Calu3 (cell line): ENCODE results near the gene TDRD7. TPM values are rescaled to one million over a fixed set of nuclear protein-coding genes. Genes with fewer than 3 reads are reported as not detected.

Source experiments
- BruUV-seq: library from RNA; stranded (reverse); fragments of 400-500 nt; replicated peaks from 2 replicates; lab custom pipeline; 2021; lab: Mats Ljungman, UMichigan
- CTCF ChIA-PET: fragments of 300-600 bp; sonication (Branson Sonifier 250); formaldehyde crosslinking; loops from one replicate; lab custom pipeline; 2022; ENCODE audit warnings: antibody characterized with exemption; lab: Charles Lee
- DNase-seq: peaks from one replicate; pipeline ENCODE4 v3.0.0; 2022
- H3K27ac Mint-ChIP-seq: one replicate; pipeline ENCODE4 v1.8.0; 2022; ENCODE audit warnings: mixed read lengths; ENCODE audit not compliant: unreplicated experiment
- H3K27me3 Mint-ChIP-seq: one replicate; pipeline ENCODE4 v1.8.0; 2022; ENCODE audit warnings: mixed read lengths; ENCODE audit not compliant: unreplicated experiment
- H3K36me3 Mint-ChIP-seq: one replicate; pipeline ENCODE4 v1.8.0; 2022; ENCODE audit warnings: mild to moderate bottlenecking, moderate library complexity, mixed read lengths; ENCODE audit not compliant: insufficient read depth, unreplicated experiment
- H3K4me1 Mint-ChIP-seq: one replicate; pipeline ENCODE4 v1.8.0; 2022; ENCODE audit warnings: mild to moderate bottlenecking, low read depth, mixed read lengths; ENCODE audit not compliant: unreplicated experiment
- H3K4me3 Mint-ChIP-seq: one replicate; pipeline ENCODE4 v1.8.0; 2022; ENCODE audit warnings: mild to moderate bottlenecking, low read depth, moderate library complexity, mixed read lengths; ENCODE audit not compliant: unreplicated experiment
- H3K9me3 Mint-ChIP-seq: one replicate; pipeline ENCODE4 v1.8.0; 2022; ENCODE audit warnings: low read depth, mixed read lengths; ENCODE audit not compliant: unreplicated experiment
- CTCF ChIP-seq: fragments of 200-600 bp; IDR thresholded peaks from one replicate; pipeline ENCODE4 v1.8.0; 2022; ENCODE audit warnings: antibody characterized with exemption; ENCODE audit not compliant: unreplicated experiment
- intact Hi-C: fragments of 100-400 bp; cut with micrococcal nuclease; formaldehyde crosslinking; loops from one replicate; pipeline ENCODE4 v1.10.0; 2022; ENCODE audit not compliant: unreplicated experiment
- total RNA-seq: library from RNA; stranded (reverse); gene quantifications from 2 replicates; pipeline ENCODE4 v1.2.3, GENCODE V29; 2022

Gene TDRD7
- total RNA-seq, 1 experiment from 2014 or later, result 15.5 TPM

- intact Hi-C loops, result no loop called here
- no peaks in the 10 kb centered on the region for H3K27me3 Mint-ChIP-seq
- peaks cover 10% of the 10 kb centered on the region for H3K36me3 Mint-ChIP-seq
- CTCF ChIA-PET, result no interaction called here
- no peaks in the 10 kb centered on the region for H3K9me3 Mint-ChIP-seq
- no peak for TF ChIP-seq CTCF
- DNase-seq, result no peak
- BruUV-seq, result no TSS peak
- H3K4me1 Mint-ChIP-seq, result peaks cover 14% of the 10 kb centered on the region
- no peak overlapping the region for H3K27ac Mint-ChIP-seq
- H3K4me3 Mint-ChIP-seq, result no peak overlapping the region
Measured at GRCh38 chr9:97505845-97506244, 93.9 kb downstream of the TDRD7 start.

GRCh38 chr9:97506306-97506705 lies 94.4 kb downstream of the TDRD7 start:
- DNase-seq, result no peak
- CTCF ChIA-PET, result interaction anchor here (0.5 kb wide), 1 partner anchor 449 kb away, joined by 3 read pairs; no protein-coding TSS in a partner anchor
- intact Hi-C loops, result no loop called here
- no peaks in the 10 kb centered on the region for H3K27me3 Mint-ChIP-seq
- H3K36me3 Mint-ChIP-seq, result peaks cover 10% of the 10 kb centered on the region
- no peak overlapping the region for H3K4me3 Mint-ChIP-seq
- H3K27ac Mint-ChIP-seq, result no peak overlapping the region
- no peak for TF ChIP-seq CTCF
- no peaks in the 10 kb centered on the region for H3K9me3 Mint-ChIP-seq
- H3K4me1 Mint-ChIP-seq, result peaks cover 19% of the 10 kb centered on the region
- BruUV-seq, result no TSS peak

GRCh38 chr9:97506787-97507186 lies 94.9 kb downstream of the TDRD7 start:
- peaks cover 24% of the 10 kb centered on the region for H3K4me1 Mint-ChIP-seq
- H3K36me3 Mint-ChIP-seq, result peaks cover 10% of the 10 kb centered on the region
- no peaks in the 10 kb centered on the region for H3K9me3 Mint-ChIP-seq
- BruUV-seq, result no TSS peak
- no peak overlapping the region for H3K27ac Mint-ChIP-seq
- intact Hi-C loops, result no loop called here
- no peak for TF ChIP-seq CTCF
- DNase-seq, result no peak
- H3K27me3 Mint-ChIP-seq, result no peaks in the 10 kb centered on the region
- no peak overlapping the region for H3K4me3 Mint-ChIP-seq
- CTCF ChIA-PET, result interaction anchor here (0.5 kb wide), 1 partner anchor 449 kb away, joined by 3 read pairs; no protein-coding TSS in a partner anchor

GRCh38 chr9:97507428-97507984 lies 95.6 kb downstream of the TDRD7 start:
- TF ChIP-seq CTCF, result no peak
- Mint-ChIP-seq H3K4me3 (no peak overlapping the region), H3K36me3 (peaks cover 6% of the 10 kb centered on the region), H3K27me3 (no peaks in the 10 kb centered on the region), H3K9me3 (no peaks in the 10 kb centered on the region), H3K27ac (no peak overlapping the region), H3K4me1 (peaks cover 26% of the 10 kb centered on the region)
- DNase-seq, result no peak
- no TSS peak for BruUV-seq
- intact Hi-C loops, result no loop called here
- CTCF ChIA-PET, result no interaction called here
